Neural progenitor cell (in vitro differentiated cells): ENCODE results near the gene PIWIL4.

Experiments used
- CTCF ChIP-seq: fragments of 200-600 bp; sonication (generic); IDR thresholded peaks from 2 replicates; pipeline ENCODE4 v1.5.1; 2017; ENCODE audit warnings: antibody characterized with exemption, mild to moderate bottlenecking
- EZH2 ChIP-seq: fragments of 200-600 bp; sonication (generic); IDR thresholded peaks from 2 replicates; pipeline ENCODE4 v1.6.1; 2017; ENCODE audit warnings: antibody characterized with exemption, mild to moderate bottlenecking, moderate library complexity
- EZH2phosphoT487 ChIP-seq: fragments of 200-600 bp; sonication (generic); IDR thresholded peaks from 2 replicates; pipeline ENCODE4 v1.6.1; 2017; ENCODE audit warnings: antibody characterized with exemption

DNA sequence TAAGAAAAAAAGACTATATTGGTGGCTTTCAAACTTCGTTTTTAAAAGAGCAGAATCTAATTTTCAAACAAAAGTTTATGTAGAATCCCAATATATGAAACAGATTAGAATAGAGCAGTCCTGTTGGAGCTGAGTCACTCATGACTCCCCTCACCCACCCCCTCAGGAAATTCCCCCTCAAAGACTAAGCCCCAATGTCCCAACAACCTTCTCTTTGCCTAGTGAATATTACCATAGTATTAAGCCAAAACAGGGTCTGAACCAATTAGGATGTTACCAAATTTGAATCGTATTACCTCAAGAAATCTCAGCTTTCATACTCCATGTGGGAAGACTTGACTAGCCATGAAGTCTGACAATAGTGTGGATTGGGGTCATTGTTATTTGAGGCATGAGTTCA lies 7.8 kb upstream of the PIWIL4 start:
- no peak for TF ChIP-seq CTCF
- no peak for TF ChIP-seq EZH2phosphoT487
- no peak for TF ChIP-seq EZH2
